ENCODE results near the gene KLHL10.

The KLHL10 gene

GRCh38 chr17:41837761-41838538 is at the start of gene KLHL10:
TSS of gene KLHL10 (plus strand) at chr17:41837825. CDS start at chr17:41837933, 108 bp downstream.
- H3F3A ChIP-seq (ENCODE audit: control insufficient read depth, insufficient read depth): no peaks in the 10 kb centered on the region
- peaks cover 17% of the 10 kb centered on the region for H3K4me1 ChIP-seq (ENCODE audit: control insufficient read depth, low read length)
- H3K27me3 ChIP-seq (ENCODE audit: control insufficient read depth, low read length): no peaks in the 10 kb centered on the region
- H3K36me3 ChIP-seq (ENCODE audit: control insufficient read depth, low read length): peaks cover 14% of the 10 kb centered on the region
- H3K9me3 ChIP-seq (ENCODE audit: control insufficient read depth, insufficient read depth, low read length): no peaks in the 10 kb centered on the region
- no peak within 1 kb of the TSS for H3K27ac ChIP-seq (ENCODE audit: low read depth, low read length)
- H3K4me2 ChIP-seq (ENCODE audit: low read length): peak within 1 kb of the TSS; percentile 87
- peaks cover 15% of the 10 kb centered on the region for H3K79me2 ChIP-seq (ENCODE audit: control insufficient read depth, low read length)
- H3K9me2 ChIP-seq (replicated peaks; ENCODE audit: control insufficient read depth, low read length): no peaks in the 10 kb centered on the region
- no peak for TF ChIP-seq CTCF (IDR thresholded peaks at IDR 0.05; ENCODE audit: low read depth, low read length, poor library complexity, severe bottlenecking)
- no peak for TF ChIP-seq EZH2phosphoT487 (IDR thresholded peaks at IDR 0.05; ENCODE audit: borderline replicate concordance, low read length)
- H3K4me3 ChIP-seq (ENCODE audit: low read length): peak within 1 kb of the TSS; percentile 96
- H4K20me1 ChIP-seq (ENCODE audit: control insufficient read depth, insufficient read depth, low read depth, low read length): no peaks in the 10 kb centered on the region

GRCh38 chr17:41792845-41793783 is 44.5 kb upstream of the KLHL10 start:
- H3K9me2 ChIP-seq (replicated peaks; ENCODE audit: control insufficient read depth, low read length): no peaks in the 10 kb centered on the region
- no peaks in the 10 kb centered on the region for H3K36me3 ChIP-seq (ENCODE audit: control insufficient read depth, low read length)
- no peaks in the 10 kb centered on the region for H4K20me1 ChIP-seq (ENCODE audit: control insufficient read depth, insufficient read depth, low read depth, low read length)
- no peak overlapping the region for H3K27ac ChIP-seq (ENCODE audit: low read depth, low read length)
- no peak overlapping the region for H3K4me3 ChIP-seq (ENCODE audit: low read length)
- TF ChIP-seq CTCF (IDR thresholded peaks at IDR 0.05; ENCODE audit: low read depth, low read length, poor library complexity, severe bottlenecking) (no peak), EZH2phosphoT487 (IDR thresholded peaks at IDR 0.05; ENCODE audit: borderline replicate concordance, low read length) (no peak)
- no peaks in the 10 kb centered on the region for H3K79me2 ChIP-seq (ENCODE audit: control insufficient read depth, low read length)
- H3K27me3 ChIP-seq (ENCODE audit: control insufficient read depth, low read length): peaks cover 21% of the 10 kb centered on the region
- H3K4me2 ChIP-seq (ENCODE audit: low read length): no peak overlapping the region
- H3F3A ChIP-seq (ENCODE audit: control insufficient read depth, insufficient read depth): no peaks in the 10 kb centered on the region
- H3K4me1 ChIP-seq (ENCODE audit: control insufficient read depth, low read length): no peaks in the 10 kb centered on the region
- H3K9me3 ChIP-seq (ENCODE audit: control insufficient read depth, insufficient read depth, low read length): no peaks in the 10 kb centered on the region

GRCh38 chr17:41793784-41794539 is 43.7 kb upstream of the KLHL10 start:
- Histone ChIP-seq H3K27ac (ENCODE audit: low read depth, low read length) (no peak overlapping the region), H3K9me3 (ENCODE audit: control insufficient read depth, insufficient read depth, low read length) (no peaks in the 10 kb centered on the region), H3K27me3 (ENCODE audit: control insufficient read depth, low read length) (peaks cover 15% of the 10 kb centered on the region), H3K36me3 (ENCODE audit: control insufficient read depth, low read length) (no peaks in the 10 kb centered on the region), H3K4me2 (ENCODE audit: low read length) (no peak overlapping the region), H3F3A (ENCODE audit: control insufficient read depth, insufficient read depth) (no peaks in the 10 kb centered on the region), H3K9me2 (replicated peaks; ENCODE audit: control insufficient read depth, low read length) (no peaks in the 10 kb centered on the region), H3K4me1 (ENCODE audit: control insufficient read depth, low read length) (no peaks in the 10 kb centered on the region), H3K4me3 (ENCODE audit: low read length) (no peak overlapping the region), H3K79me2 (ENCODE audit: control insufficient read depth, low read length) (no peaks in the 10 kb centered on the region), H4K20me1 (ENCODE audit: control insufficient read depth, insufficient read depth, low read depth, low read length) (no peaks in the 10 kb centered on the region)
- TF ChIP-seq CTCF (IDR thresholded peaks at IDR 0.05; ENCODE audit: low read depth, low read length, poor library complexity, severe bottlenecking) (no peak), EZH2phosphoT487 (IDR thresholded peaks at IDR 0.05; ENCODE audit: borderline replicate concordance, low read length) (no peak)

Measured in DOHH2 (cell line).